ENCODE measurements around the gene ZXDC.

The ZXDC gene

GRCh38 chr3:126472277-126473006 is 3.2 kb downstream of the ZXDC start:
- DNase-seq, result no peak

- no peak for DNase-seq
Measured at GRCh38 chr3:126469479-126469878, 6.2 kb downstream of the ZXDC start.

DNA sequence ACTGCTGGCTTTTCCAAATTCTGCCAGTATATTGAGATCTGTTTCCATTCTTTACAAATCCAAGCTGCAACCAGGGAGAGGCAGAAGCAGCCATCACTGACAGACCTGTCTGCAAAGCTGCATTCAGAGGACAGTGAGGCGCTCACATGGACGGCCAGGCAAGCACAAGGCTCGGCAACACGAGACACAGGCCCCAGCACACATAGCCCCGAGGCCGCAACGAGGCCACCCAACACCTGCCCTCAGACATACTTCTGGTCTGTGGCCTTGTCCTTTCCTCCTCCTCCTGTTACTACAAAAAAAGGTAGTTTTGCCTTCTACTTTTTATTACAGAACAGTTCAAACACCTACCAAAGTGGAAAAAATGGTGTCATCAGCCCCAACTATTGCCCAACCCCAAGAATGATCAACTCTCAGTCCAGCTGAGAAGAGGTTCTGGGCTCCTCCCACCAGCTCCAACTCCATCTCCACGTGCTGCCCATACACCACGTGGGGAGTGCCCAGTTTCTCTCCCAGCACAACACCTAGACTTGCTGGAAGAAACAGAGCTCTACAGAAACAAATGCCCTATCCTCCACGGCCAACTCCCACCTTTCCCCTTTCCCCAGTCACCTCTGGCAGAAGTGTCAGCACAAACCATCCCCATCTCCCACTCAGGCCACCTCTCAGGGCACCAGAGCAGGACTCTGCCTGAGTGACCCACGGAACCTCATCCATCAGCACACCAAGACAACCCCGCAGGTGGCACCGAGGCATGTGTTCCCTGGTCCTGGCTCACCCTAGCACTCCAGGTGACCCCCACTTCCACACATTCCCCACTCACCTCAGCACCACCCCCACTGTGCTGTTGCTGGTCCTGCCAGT is 7.4 kb downstream of the ZXDC start:
- DNase-seq, result no peak

- no peak for DNase-seq
Measured at GRCh38 chr3:126467611-126467955, 8.1 kb downstream of the ZXDC start.

- DNase-seq, result no peak
Measured at GRCh38 chr3:126466886-126467610, 8.6 kb downstream of the ZXDC start.

DNA sequence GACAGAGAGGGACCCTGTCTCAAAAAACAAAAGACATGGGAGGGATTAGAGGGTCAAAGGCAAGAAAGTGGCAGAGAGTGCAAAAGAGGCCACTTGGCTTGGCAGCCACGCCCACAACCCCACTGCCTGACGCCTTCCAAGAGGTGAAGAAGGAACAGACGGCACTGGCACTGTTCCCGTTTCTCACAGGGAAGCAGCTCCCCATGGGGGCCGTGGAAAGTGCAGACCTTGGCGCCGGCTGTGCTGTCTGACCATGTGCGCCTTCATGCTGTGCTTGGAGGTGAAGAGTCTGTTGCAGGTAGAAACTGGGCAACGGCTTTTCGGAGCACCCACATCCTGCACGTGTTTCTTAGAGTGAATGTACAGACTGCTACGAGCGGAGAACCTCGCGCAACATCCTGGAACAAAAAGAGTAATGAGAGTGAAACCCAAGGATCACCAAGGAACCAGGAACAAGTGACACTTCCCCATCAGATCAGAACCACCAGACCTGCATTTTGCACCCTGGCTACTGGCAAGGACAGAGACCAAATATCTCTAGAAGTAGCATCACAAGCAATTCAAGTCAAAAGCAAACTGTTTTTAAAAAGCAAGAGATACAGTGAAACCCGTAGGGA is 9.7 kb downstream of the ZXDC start:
- DNase-seq, result no peak

DNA sequence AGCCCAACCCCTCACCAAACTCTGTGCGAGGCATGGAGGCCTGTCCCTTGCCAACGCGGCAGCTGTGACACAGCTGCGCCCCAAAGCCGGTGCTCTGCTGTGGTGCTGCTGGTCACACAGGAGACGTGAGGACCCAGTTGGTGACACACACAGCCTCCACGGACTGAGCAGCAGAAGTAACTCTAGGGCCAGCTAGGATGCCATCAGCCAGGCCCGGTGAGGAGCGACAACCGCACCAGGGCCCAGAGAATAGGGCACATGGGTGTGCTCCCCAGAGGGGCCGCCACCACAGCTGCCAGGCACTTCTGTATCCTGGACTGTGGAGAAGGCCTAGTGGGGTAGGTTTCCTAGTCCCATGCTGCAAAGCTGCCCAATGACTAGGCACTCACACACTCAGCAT is 10.7 kb downstream of the ZXDC start:
- no peak for DNase-seq

DNA sequence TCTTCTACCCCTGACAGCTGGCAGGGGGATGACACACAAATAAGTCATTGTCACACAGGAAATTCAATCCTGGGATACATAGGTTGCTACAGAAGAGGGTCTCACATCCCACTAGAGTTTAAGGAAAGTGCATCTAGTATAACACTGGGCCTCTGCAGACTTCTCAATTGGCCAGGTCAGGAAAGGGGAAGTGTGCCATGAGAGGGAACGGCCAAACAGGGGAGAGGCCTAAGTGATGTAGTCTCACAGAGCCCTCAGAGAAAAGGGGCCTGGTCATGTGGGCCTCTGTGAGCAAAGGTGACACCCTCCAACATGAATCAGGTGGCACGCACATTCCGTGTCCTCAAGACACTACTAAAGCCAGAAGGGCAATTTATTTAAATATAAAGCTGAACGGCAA is 11.2 kb downstream of the ZXDC start:
- DNase-seq, result no peak

- DNase-seq, result no peak
Measured at GRCh38 chr3:126464093-126464492, 11.6 kb downstream of the ZXDC start.

DNA sequence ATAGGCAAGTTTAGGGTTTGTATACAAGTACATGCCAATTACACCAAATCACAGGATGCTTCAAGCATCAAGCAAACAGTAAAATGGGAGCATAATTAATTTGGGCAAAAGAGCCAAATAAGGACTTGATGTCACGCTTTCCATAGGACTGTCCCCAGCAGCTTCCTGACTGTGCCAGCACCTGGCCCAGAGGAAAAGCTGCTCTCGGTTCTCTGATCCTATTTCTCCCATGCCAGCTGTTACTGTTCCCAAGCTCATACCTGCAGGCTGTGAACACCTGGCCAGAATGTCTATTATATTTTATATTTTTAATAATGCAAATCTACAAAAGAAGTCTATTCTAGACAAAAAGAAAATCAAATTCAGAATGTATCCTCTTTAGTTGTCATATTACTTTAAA is 12.2 kb downstream of the ZXDC start:
- DNase-seq, result no peak

DNA sequence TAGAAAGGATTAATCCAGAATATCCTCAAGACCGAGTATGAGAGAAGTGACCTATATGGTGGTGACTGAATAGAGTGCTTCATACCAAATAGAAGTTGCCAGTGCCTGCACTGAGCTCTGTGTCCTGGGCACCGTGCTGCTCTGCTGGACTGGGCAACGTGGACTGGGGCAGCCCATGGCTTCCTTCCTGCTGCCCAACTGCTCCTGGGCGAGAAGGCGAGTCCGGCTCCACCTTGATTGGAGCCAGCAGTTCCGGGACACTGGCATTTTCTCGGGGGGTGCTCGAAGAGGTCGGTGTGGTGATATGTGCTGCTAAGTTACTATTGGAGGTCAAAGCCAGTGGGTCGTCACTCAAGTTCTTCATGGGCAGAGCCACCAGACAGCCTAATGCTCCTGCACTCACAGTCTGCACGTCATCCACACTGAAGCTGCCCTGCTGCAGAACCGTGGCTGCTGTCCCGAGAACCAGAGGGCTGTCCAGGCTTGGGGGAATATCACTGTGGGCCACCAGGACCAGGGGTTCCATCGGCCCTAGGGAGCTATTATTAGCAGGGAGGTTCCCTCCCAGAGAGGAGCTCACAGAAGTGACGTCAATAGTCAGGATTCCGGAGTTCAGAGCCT is 14.1 kb downstream of the ZXDC start:
- DNase-seq, result no peak

DNA sequence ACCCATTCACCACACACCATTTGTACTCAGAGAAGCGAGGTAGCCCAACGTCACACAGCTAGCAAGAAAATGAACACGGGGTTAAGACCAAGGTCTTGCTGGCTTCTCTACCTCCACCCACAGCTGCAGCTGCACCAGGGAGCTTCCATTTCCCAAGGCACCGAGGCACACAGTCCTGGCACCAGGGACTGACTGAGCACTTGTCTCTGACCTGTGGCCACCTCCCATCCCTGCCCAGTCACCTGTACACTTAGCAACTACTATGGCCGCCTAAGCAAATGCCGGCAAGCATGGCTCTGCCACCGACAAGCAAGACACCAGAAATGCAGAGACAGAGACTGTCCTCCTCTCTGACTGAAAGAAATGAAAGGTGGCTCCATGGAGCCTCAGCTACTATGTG is 15.3 kb downstream of the ZXDC start:
- no peak for DNase-seq

DNA sequence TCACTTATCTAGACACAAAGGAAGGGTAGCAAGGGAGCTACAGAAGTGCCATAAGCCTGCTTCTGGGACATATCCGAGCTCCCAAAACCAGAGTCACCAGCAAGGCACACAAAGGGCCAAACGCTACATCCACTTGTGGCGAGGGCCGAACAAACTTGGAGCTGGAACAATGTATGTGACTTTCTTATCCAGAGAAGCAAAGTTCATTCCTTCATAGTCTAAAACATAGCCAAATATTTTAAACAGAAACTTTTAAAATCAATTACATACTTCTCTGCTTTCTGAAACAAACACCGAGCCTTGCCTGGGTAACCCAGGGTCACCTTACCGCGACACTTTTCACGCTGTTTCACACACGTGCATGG is 15.9 kb downstream of the ZXDC start:
- DNase-seq, result no peak

DNA sequence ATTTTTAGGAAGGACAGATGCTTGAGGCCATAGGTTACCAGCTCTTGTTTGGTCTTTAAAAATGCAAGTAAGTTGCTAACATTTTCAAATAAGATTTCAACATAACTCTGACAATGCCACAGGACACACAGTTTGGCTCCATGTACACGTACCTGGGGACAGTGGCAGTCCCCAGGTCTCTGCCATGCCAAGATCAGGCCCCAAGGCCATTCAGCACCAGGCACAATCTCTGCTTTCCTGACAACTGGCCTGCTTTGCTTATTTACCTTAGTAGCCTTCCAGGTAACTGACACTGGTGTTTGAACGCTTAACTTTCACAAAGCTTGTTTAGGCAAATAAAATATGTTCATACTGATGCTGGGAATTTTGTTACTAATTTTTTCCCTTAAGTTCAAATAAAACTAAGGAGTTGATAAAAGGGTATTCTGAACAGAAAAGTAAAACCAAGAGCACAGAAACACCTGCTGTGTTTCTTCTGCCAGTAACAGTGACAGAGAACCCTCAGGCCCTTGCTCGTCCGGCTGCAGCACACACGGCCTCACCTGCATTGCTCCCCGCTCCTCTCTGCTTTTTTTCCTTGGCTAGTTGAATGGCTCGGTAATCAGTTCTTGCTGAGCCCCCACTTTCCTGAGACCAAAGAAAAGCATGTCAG is 16.5 kb downstream of the ZXDC start:
- no peak for DNase-seq

- no peak for DNase-seq
Measured at GRCh38 chr3:126456766-126457388, 18.8 kb downstream of the ZXDC start.

DNA sequence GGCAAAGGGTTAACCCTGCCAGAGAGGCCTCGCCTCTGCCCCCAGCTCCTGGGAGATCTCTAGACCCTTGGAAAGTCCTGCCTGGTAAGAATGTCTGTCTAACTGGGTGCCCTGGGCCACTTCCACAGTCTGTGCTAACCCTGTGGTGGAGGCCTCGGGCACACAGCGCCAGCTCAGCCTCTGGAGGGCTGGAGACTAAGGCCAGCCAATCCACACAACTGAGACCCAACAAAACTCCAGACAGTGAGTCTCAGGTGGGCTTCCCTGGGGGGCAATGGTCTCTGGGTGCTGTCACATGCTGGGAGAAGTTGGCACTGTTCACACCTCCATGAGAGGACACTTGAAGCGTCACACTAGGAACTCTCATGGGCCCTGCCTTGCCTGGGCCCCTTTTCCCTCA is 19.5 kb downstream of the ZXDC start:
- DNase-seq, result no peak

DNA sequence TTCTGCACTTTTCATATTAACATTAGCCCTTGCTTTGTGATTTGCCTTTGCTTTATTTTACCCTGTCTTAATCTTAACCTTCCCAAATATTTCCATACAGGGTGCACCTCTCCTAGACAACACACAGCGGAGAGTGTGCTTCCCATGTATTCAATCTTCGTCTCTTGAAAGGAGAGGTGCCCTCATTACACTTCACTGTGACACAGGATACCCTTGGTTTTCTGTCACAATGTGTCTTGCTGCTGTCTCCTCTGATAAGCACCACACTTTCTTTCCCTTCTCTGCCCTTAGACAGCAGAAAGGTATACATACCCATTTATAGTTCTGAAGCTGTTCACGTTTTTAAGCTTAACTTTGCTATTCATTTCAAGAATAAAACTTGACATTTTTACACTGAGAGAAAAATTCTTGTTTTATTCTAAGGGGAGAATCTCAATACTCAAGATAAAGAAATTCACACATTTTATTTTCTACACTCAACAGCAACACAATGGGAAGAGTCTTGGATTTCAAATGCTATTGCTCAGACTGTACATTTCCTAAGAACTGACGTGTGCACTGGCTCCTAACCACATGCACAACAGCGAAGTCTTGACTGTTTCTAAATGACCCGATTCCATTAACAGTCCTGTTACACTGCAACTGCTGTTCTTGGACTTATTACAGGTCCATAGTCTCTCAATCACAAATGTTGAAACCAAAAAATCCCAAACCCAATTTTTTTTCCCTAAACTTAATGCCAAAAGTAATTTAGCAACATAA is 21.1 kb downstream of the ZXDC start:
- no peak for DNase-seq

DNA sequence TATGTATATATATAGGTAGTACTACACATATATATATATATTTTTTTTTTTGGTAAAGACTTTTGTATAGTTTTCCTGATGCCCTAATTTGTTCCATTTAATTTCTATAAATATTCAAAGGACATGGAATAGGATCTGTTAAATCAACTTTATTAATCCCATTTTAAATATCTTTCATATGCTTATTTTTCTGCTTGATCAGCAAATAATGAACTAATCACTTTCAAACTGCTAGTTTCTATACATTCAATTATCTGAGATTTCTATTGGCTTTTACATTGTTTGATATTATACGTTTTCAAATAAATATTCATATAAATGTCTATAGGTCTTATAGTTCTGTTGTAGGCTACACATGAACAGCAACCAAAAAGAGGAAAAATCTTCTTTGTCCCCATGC is 21.7 kb downstream of the ZXDC start:
- no peak for DNase-seq

GRCh38 chr3:126452213-126452612 is 23.5 kb downstream of the ZXDC start:
- no peak for DNase-seq

GRCh38 chr3:126451511-126451910 is 24.2 kb downstream of the ZXDC start:
- no peak for DNase-seq

GRCh38 chr3:126450744-126451143 is 24.9 kb downstream of the ZXDC start:
- no peak for DNase-seq
